HCT116 (cell line): ENCODE measurements around the gene LELP1.

Experiments
- EGR1 ChIP-seq: IDR thresholded peaks from 2 replicates; pipeline ENCODE4 v1.6.1; 2012; ENCODE audit warnings: low read depth
- RAD21 ChIP-seq: IDR thresholded peaks from 2 replicates; pipeline ENCODE4 v1.6.1; 2012; ENCODE audit warnings: low read depth, mild to moderate bottlenecking
- SP1 ChIP-seq: IDR thresholded peaks from 2 replicates; pipeline ENCODE4 v1.6.1; 2012; ENCODE audit warnings: low read depth
- TF ChIP-seq, protein P1 (sequence below), 3 experiments: fragments of 200-600 bp in 1 of 3; sonication (generic) in 1 of 3; IDR thresholded peaks in 2 of 3; conservative IDR thresholded peaks in 1 of 3; 2 replicates each; pipeline ENCODE4 v1.5.1; 2012 to 2017; ENCODE audit warnings: low read depth in 2 of 3, low read length in 2 of 3, antibody characterized with exemption in 1 of 3, borderline replicate concordance in 1 of 3, control low read depth in 1 of 3, mild to moderate bottlenecking in 1 of 3, mixed read lengths in 1 of 3, mixed run types in 1 of 3, moderate library complexity in 1 of 3; ENCODE audit not compliant: insufficient read depth in 1 of 3

DNA sequence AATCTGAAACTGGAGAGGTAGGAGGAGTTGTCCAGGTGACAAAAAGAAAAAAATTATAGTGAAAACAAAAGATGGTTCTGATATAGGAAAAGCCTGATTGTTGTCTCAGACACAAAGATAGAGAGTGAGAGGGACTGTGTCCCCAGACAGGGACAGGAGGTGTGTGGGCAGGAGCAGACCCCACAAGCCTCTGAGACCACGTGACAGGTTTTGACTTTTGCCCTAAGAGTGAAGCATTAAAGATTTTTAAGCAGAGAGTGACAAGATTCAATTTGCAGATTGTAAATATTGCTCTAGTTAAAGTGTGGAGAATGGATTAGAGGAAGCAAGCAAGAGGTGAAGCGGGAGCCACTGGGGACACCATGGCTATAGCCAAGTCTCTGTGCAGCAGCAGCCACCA, 24.6 kb downstream of the LELP1 start:
- no peak for TF ChIP-seq RAD21
- TF ChIP-seq, protein P1, sequence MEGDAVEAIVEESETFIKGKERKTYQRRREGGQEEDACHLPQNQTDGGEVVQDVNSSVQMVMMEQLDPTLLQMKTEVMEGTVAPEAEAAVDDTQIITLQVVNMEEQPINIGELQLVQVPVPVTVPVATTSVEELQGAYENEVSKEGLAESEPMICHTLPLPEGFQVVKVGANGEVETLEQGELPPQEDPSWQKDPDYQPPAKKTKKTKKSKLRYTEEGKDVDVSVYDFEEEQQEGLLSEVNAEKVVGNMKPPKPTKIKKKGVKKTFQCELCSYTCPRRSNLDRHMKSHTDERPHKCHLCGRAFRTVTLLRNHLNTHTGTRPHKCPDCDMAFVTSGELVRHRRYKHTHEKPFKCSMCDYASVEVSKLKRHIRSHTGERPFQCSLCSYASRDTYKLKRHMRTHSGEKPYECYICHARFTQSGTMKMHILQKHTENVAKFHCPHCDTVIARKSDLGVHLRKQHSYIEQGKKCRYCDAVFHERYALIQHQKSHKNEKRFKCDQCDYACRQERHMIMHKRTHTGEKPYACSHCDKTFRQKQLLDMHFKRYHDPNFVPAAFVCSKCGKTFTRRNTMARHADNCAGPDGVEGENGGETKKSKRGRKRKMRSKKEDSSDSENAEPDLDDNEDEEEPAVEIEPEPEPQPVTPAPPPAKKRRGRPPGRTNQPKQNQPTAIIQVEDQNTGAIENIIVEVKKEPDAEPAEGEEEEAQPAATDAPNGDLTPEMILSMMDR (IDR thresholded peaks at IDR 0.05 in 2 of 3, conservative IDR thresholded peaks at IDR 0.05 in 1 of 3; ENCODE audit: borderline replicate concordance in 1 of 3, insufficient read depth in 1 of 3, low read depth in 2 of 3, low read length in 2 of 3): no peak
- TF ChIP-seq SP1: no peak
- TF ChIP-seq EGR1: no peak
